Measurements from ENCODE around the gene MYO16.

Gene MYO16

DNA sequence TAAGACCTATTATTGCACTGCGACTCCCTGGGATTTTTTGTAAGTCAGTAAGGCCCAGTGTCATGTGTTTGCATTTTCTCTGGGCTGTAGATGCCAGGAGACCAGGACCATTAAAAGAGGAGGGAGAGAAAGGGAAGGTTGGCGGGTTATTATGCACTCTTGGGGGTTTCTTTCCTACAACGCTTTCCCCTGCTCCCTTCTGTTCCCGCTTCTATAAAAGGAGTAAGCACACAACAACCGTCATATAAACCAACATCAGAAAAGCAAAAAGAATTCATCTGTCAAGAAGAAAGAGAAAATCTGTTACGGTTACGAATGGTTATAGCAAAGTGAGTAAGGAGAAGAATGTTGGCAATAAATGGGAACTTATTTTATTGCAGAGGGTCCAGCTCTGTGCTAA is 615.2 kb downstream of the MYO16 start:
- Histone ChIP-seq H3K9me3 (ENCODE audit: control insufficient read depth, insufficient read depth, low read length) (no peaks in the 10 kb centered on the region), H3K9ac (ENCODE audit: low read depth, low read length) (no peak overlapping the region), H3K27me3 (ENCODE audit: control insufficient read depth, insufficient read depth, low read length) (no peaks in the 10 kb centered on the region), H3K36me3 (ENCODE audit: control insufficient read depth, insufficient read depth, low read length) (no peaks in the 10 kb centered on the region), H3K4me3 (ENCODE audit: low read depth, low read length) (no peak overlapping the region), H3K4me1 (ENCODE audit: control insufficient read depth, insufficient read depth, low read length) (no peaks in the 10 kb centered on the region)

- Histone ChIP-seq H3K27me3 (ENCODE audit: control insufficient read depth, insufficient read depth, low read length) (no peaks in the 10 kb centered on the region), H3K4me1 (ENCODE audit: control insufficient read depth, insufficient read depth, low read length) (no peaks in the 10 kb centered on the region), H3K9ac (ENCODE audit: low read depth, low read length) (no peak overlapping the region), H3K9me3 (ENCODE audit: control insufficient read depth, insufficient read depth, low read length) (no peaks in the 10 kb centered on the region), H3K4me3 (ENCODE audit: low read depth, low read length) (no peak overlapping the region), H3K36me3 (ENCODE audit: control insufficient read depth, insufficient read depth, low read length) (no peaks in the 10 kb centered on the region)
Observed at GRCh38 chr13:109246001-109246400, 616.6 kb downstream of the MYO16 start.

- Histone ChIP-seq H3K36me3 (ENCODE audit: control insufficient read depth, insufficient read depth, low read length) (no peaks in the 10 kb centered on the region), H3K9ac (ENCODE audit: low read depth, low read length) (no peak overlapping the region), H3K4me3 (ENCODE audit: low read depth, low read length) (no peak overlapping the region), H3K4me1 (ENCODE audit: control insufficient read depth, insufficient read depth, low read length) (no peaks in the 10 kb centered on the region), H3K27me3 (ENCODE audit: control insufficient read depth, insufficient read depth, low read length) (no peaks in the 10 kb centered on the region), H3K9me3 (ENCODE audit: control insufficient read depth, insufficient read depth, low read length) (no peaks in the 10 kb centered on the region)
Observed at GRCh38 chr13:109249780-109250528, 620.5 kb downstream of the MYO16 start.

- Histone ChIP-seq H3K9me3 (ENCODE audit: control insufficient read depth, insufficient read depth, low read length) (no peaks in the 10 kb centered on the region), H3K4me3 (ENCODE audit: low read depth, low read length) (no peak overlapping the region), H3K9ac (ENCODE audit: low read depth, low read length) (no peak overlapping the region), H3K36me3 (ENCODE audit: control insufficient read depth, insufficient read depth, low read length) (no peaks in the 10 kb centered on the region), H3K27me3 (ENCODE audit: control insufficient read depth, insufficient read depth, low read length) (no peaks in the 10 kb centered on the region), H3K4me1 (ENCODE audit: control insufficient read depth, insufficient read depth, low read length) (no peaks in the 10 kb centered on the region)
Observed at GRCh38 chr13:109251956-109252355, 622.5 kb downstream of the MYO16 start.

DNA sequence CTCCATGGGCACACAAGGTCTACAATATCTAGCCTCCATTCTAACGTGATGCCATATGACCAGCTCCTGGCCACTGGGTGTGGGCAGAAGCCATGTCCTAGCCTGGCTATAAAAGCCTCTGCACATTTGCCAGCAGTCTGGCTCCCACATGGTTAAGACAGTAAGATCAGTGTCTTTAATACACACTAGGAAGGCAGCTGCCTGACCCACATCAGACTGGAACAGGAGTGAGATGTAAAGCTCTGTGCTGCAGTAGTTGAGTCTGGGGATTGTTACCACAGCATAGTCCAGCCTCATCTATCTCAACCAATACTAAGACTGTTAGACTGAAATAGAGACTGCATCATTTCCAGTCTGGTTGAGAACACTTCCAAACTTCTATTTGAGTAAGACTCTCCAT is 623.9 kb downstream of the MYO16 start:
- Histone ChIP-seq H3K36me3 (ENCODE audit: control insufficient read depth, insufficient read depth, low read length) (no peaks in the 10 kb centered on the region), H3K9ac (ENCODE audit: low read depth, low read length) (no peak overlapping the region), H3K27me3 (ENCODE audit: control insufficient read depth, insufficient read depth, low read length) (no peaks in the 10 kb centered on the region), H3K4me1 (ENCODE audit: control insufficient read depth, insufficient read depth, low read length) (no peaks in the 10 kb centered on the region), H3K4me3 (ENCODE audit: low read depth, low read length) (no peak overlapping the region), H3K9me3 (ENCODE audit: control insufficient read depth, insufficient read depth, low read length) (no peaks in the 10 kb centered on the region)

DNA sequence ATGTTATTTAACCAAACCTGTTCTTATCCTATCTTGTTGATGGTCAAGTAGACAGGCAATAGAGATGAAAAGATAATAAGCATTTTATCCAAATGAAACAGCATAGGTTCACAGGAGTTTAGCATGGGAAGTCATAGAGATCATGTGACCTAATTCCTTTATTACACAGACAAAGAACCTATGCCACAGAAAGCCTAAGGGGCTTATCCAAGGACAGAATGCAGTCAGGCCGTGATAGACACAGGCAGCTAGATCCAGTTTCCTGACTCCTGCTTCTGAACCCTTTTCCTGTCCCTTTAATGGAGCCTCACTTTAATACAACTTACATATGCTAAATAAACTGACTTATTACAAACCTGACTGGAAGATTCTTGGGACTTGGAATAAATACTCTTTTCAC is 624.9 kb downstream of the MYO16 start:
- Histone ChIP-seq H3K9me3 (ENCODE audit: control insufficient read depth, insufficient read depth, low read length) (no peaks in the 10 kb centered on the region), H3K4me1 (ENCODE audit: control insufficient read depth, insufficient read depth, low read length) (no peaks in the 10 kb centered on the region), H3K9ac (ENCODE audit: low read depth, low read length) (no peak overlapping the region), H3K27me3 (ENCODE audit: control insufficient read depth, insufficient read depth, low read length) (no peaks in the 10 kb centered on the region), H3K36me3 (ENCODE audit: control insufficient read depth, insufficient read depth, low read length) (no peaks in the 10 kb centered on the region), H3K4me3 (ENCODE audit: low read depth, low read length) (no peak overlapping the region)

GRCh38 chr13:109255141-109255856 is 625.9 kb downstream of the MYO16 start:
- no peaks in the 10 kb centered on the region for H3K36me3 ChIP-seq (ENCODE audit: control insufficient read depth, insufficient read depth, low read length)
- no peak overlapping the region for H3K9ac ChIP-seq (ENCODE audit: low read depth, low read length)
- no peaks in the 10 kb centered on the region for H3K27me3 ChIP-seq (ENCODE audit: control insufficient read depth, insufficient read depth, low read length)
- H3K4me1 ChIP-seq (ENCODE audit: control insufficient read depth, insufficient read depth, low read length) = no peaks in the 10 kb centered on the region
- H3K4me3 ChIP-seq (ENCODE audit: low read depth, low read length) = no peak overlapping the region
- no peaks in the 10 kb centered on the region for H3K9me3 ChIP-seq (ENCODE audit: control insufficient read depth, insufficient read depth, low read length)

GRCh38 chr13:109256866-109257760 is 627.7 kb downstream of the MYO16 start:
- Histone ChIP-seq H3K27me3 (ENCODE audit: control insufficient read depth, insufficient read depth, low read length) (no peaks in the 10 kb centered on the region), H3K9me3 (ENCODE audit: control insufficient read depth, insufficient read depth, low read length) (no peaks in the 10 kb centered on the region), H3K36me3 (ENCODE audit: control insufficient read depth, insufficient read depth, low read length) (no peaks in the 10 kb centered on the region), H3K9ac (ENCODE audit: low read depth, low read length) (no peak overlapping the region), H3K4me3 (ENCODE audit: low read depth, low read length) (no peak overlapping the region), H3K4me1 (ENCODE audit: control insufficient read depth, insufficient read depth, low read length) (no peaks in the 10 kb centered on the region)

Measured in iPS-15b (cell line).